AG09319 (cell line): ENCODE results near the gene ARMC9.
A peak's percentile ranks its signal among the peaks of the same experiment; 100 is the strongest.

Experiments
- DNase-seq: peaks from one replicate; pipeline ENCODE4 v3.0.0-alpha.2; 2010; ENCODE audit warnings: low read depth; ENCODE audit errors: extremely low read depth
- CTCF ChIP-seq: IDR thresholded peaks from 2 replicates; pipeline ENCODE4 v1.5.1; 2011; ENCODE audit warnings: low read depth, mild to moderate bottlenecking, inconsistent platforms, low read length, moderate library complexity

ARMC9 gene

GRCh38 chr2:231238689-231239088, 40.3 kb downstream of the ARMC9 start:
- no peak for TF ChIP-seq CTCF
- no peak for DNase-seq

GRCh38 chr2:231239751-231240150, 41.3 kb downstream of the ARMC9 start:
- DNase-seq, result no peak
- TF ChIP-seq CTCF, result no peak

- no peak for TF ChIP-seq CTCF
- DNase-seq, result peak; percentile 57
Measured at GRCh38 chr2:231241755-231242507, 43.5 kb downstream of the ARMC9 start.

GRCh38 chr2:231243866-231244265, 45.4 kb downstream of the ARMC9 start:
- no peak for TF ChIP-seq CTCF
- no peak for DNase-seq

- no peak for TF ChIP-seq CTCF
- DNase-seq, result no peak
Measured at GRCh38 chr2:231244382-231245248, 46.2 kb downstream of the ARMC9 start.

- TF ChIP-seq CTCF, result no peak
- DNase-seq, result no peak
Measured at GRCh38 chr2:231245249-231246094, 47.0 kb downstream of the ARMC9 start.
